Measurements from ENCODE around the gene PTPRA. TPM values are rescaled to one million over a fixed set of nuclear protein-coding genes. Genes with fewer than 3 reads are reported as not detected.
A peak's percentile ranks its signal among the peaks of the same experiment; 100 is the strongest.

PTPRA gene
- total RNA-seq, 1 experiment from 2014 or later, result 56.9 TPM

- H3K27me3 ChIP-seq (replicated peaks; ENCODE audit: insufficient read depth, low read depth, low read length, poor library complexity), result peaks cover 10% of the 10 kb centered on the region
- ChIA-PET CTCF (no interaction called here), POLR2A (ENCODE audit: low non-redundant PET) (no interaction called here)
- H3K4me3 ChIP-seq (ENCODE audit: low read depth, low read length, poor library complexity, severe bottlenecking), result no peak overlapping the region
- intact Hi-C loops (cut with micrococcal nuclease; ENCODE audit: unreplicated experiment), result no loop called here
- DNase-seq (ENCODE audit: low spot score), result no peak
- 0 out of 2 replicates have a peak, but pooled peaks have one; percentile 13 for TF ChIP-seq CTCF (conservative IDR thresholded peaks at IDR 0.05; ENCODE audit: low read depth, low read length)
- TF ChIP-seq EZH2 (IDR thresholded peaks at IDR 0.05; ENCODE audit: borderline replicate concordance, low read depth, low read length, poor library complexity, severe bottlenecking), result no peak
- no TSS peak for BruUV-seq (replicated peaks)
- no peaks in the 10 kb centered on the region for H3K36me3 ChIP-seq (ENCODE audit: insufficient read depth, low read length, poor library complexity, severe bottlenecking)
- H3K9me3 ChIP-seq (ENCODE audit: low read depth, low read length, poor library complexity, severe bottlenecking), result no peaks in the 10 kb centered on the region
- no peaks in the 10 kb centered on the region for H3K4me1 ChIP-seq (ENCODE audit: insufficient read depth, low read length, poor library complexity, severe bottlenecking)
- H3K27ac ChIP-seq (ENCODE audit: low read depth, low read length, poor library complexity, severe bottlenecking), result no peak overlapping the region
Observed at GRCh38 chr20:3068986-3069900, 196.0 kb downstream of the PTPRA start.

GRCh38 chr20:3070725-3071124 lies 197.4 kb downstream of the PTPRA start:
- CTCF ChIA-PET, result no interaction called here
- no peak for DNase-seq (ENCODE audit: low spot score)
- Histone ChIP-seq H3K4me3 (ENCODE audit: low read depth, low read length, poor library complexity, severe bottlenecking) (no peak overlapping the region), H3K27ac (ENCODE audit: low read depth, low read length, poor library complexity, severe bottlenecking) (no peak overlapping the region), H3K4me1 (ENCODE audit: insufficient read depth, low read length, poor library complexity, severe bottlenecking) (no peaks in the 10 kb centered on the region), H3K27me3 (replicated peaks; ENCODE audit: insufficient read depth, low read depth, low read length, poor library complexity) (peaks cover 10% of the 10 kb centered on the region), H3K36me3 (ENCODE audit: insufficient read depth, low read length, poor library complexity, severe bottlenecking) (no peaks in the 10 kb centered on the region), H3K9me3 (ENCODE audit: low read depth, low read length, poor library complexity, severe bottlenecking) (no peaks in the 10 kb centered on the region)
- BruUV-seq (replicated peaks), result no TSS peak
- no peak for TF ChIP-seq EZH2 (IDR thresholded peaks at IDR 0.05; ENCODE audit: borderline replicate concordance, low read depth, low read length, poor library complexity, severe bottlenecking)
- TF ChIP-seq CTCF (conservative IDR thresholded peaks at IDR 0.05; ENCODE audit: low read depth, low read length), result no peak
- POLR2A ChIA-PET (ENCODE audit: low non-redundant PET), result no interaction called here
- intact Hi-C loops (cut with micrococcal nuclease; ENCODE audit: unreplicated experiment), result no loop called here

GRCh38 chr20:3071266-3071609 lies 198.0 kb downstream of the PTPRA start:
- no peak overlapping the region for H3K4me3 ChIP-seq (ENCODE audit: low read depth, low read length, poor library complexity, severe bottlenecking)

More at GRCh38 chr20:3071266-3071609, 198.0 kb downstream of the PTPRA start:
- intact Hi-C loops (cut with micrococcal nuclease; ENCODE audit: unreplicated experiment), result no loop called here
- no peak for TF ChIP-seq EZH2 (IDR thresholded peaks at IDR 0.05; ENCODE audit: borderline replicate concordance, low read depth, low read length, poor library complexity, severe bottlenecking)
- no peak for TF ChIP-seq CTCF (conservative IDR thresholded peaks at IDR 0.05; ENCODE audit: low read depth, low read length)
- H3K9me3 ChIP-seq (ENCODE audit: low read depth, low read length, poor library complexity, severe bottlenecking), result no peaks in the 10 kb centered on the region
- H3K36me3 ChIP-seq (ENCODE audit: insufficient read depth, low read length, poor library complexity, severe bottlenecking), result no peaks in the 10 kb centered on the region
- DNase-seq (ENCODE audit: low spot score), result no peak
- peaks cover 10% of the 10 kb centered on the region for H3K27me3 ChIP-seq (replicated peaks; ENCODE audit: insufficient read depth, low read depth, low read length, poor library complexity)
- ChIA-PET CTCF (no interaction called here), POLR2A (ENCODE audit: low non-redundant PET) (no interaction called here)
- BruUV-seq (replicated peaks), result no TSS peak
- no peak overlapping the region for H3K27ac ChIP-seq (ENCODE audit: low read depth, low read length, poor library complexity, severe bottlenecking)
- H3K4me1 ChIP-seq (ENCODE audit: insufficient read depth, low read length, poor library complexity, severe bottlenecking), result no peaks in the 10 kb centered on the region
